ENCODE measurements around the gene TBK1. TPM values are rescaled to one million over a fixed set of nuclear protein-coding genes. Genes with fewer than 3 reads are reported as not detected.

The TBK1 gene
- total RNA-seq, 2 experiments from 2014 or later = 22.7 to 29.5 TPM

DNA sequence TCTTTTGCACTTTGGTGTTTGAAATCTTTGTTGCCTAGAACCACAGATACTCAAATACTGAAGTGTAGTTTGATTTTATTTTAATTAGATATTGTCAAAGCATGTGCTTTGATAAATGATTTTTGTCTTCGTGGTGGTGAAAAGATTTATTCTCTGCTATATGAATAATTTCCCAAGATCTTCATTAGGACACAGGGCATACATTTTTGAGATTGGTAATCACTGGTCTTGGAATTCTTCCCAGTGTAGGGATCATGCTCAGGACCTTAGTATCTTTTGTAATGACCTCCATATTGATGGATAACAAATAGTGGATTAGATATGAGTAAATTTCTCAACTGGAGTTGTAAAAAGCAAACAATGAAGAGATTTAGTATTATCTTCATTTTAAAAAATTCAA is 28.2 kb downstream of the TBK1 start:
- Histone ChIP-seq H4K20me1 (ENCODE audit: insufficient read depth, low read length) (0 out of 2 replicates have a peak, but pooled peaks cover 6% of the 10 kb centered on the region), H3K9me3 (ENCODE audit: low read length) (peaks cover 18% of the 10 kb centered on the region), H3K27ac (ENCODE audit: low read depth, low read length, poor library complexity, severe bottlenecking) (no peak overlapping the region), H3K36me3 (ENCODE audit: insufficient read depth, low read length) (peaks cover 98% of the 10 kb centered on the region), H3K9me2 (ENCODE audit: insufficient read depth, low read length) (no peaks in the 10 kb centered on the region), H3K4me2 (ENCODE audit: low read length) (no peak overlapping the region), H3K4me1 (ENCODE audit: insufficient read depth, low read length, poor library complexity, severe bottlenecking) (no peaks in the 10 kb centered on the region), H2AFZ (ENCODE audit: low read length) (no peak overlapping the region), H3K4me3 (ENCODE audit: low read depth, low read length, poor library complexity, severe bottlenecking) (no peak overlapping the region), H3K79me2 (ENCODE audit: insufficient read depth, low read depth, low read length) (peaks cover 40% of the 10 kb centered on the region)
- TF ChIP-seq, protein P1, sequence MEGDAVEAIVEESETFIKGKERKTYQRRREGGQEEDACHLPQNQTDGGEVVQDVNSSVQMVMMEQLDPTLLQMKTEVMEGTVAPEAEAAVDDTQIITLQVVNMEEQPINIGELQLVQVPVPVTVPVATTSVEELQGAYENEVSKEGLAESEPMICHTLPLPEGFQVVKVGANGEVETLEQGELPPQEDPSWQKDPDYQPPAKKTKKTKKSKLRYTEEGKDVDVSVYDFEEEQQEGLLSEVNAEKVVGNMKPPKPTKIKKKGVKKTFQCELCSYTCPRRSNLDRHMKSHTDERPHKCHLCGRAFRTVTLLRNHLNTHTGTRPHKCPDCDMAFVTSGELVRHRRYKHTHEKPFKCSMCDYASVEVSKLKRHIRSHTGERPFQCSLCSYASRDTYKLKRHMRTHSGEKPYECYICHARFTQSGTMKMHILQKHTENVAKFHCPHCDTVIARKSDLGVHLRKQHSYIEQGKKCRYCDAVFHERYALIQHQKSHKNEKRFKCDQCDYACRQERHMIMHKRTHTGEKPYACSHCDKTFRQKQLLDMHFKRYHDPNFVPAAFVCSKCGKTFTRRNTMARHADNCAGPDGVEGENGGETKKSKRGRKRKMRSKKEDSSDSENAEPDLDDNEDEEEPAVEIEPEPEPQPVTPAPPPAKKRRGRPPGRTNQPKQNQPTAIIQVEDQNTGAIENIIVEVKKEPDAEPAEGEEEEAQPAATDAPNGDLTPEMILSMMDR (conservative IDR thresholded peaks at IDR 0.05; ENCODE audit: low read length) = no peak
- TF ChIP-seq EZH2phosphoT487 (IDR thresholded peaks at IDR 0.05; ENCODE audit: borderline replicate concordance, low read depth, low read length) = no peak
- DNase-seq (ENCODE audit: low spot score) = no peak
- intact Hi-C loops (cut with micrococcal nuclease; ENCODE audit: unreplicated experiment) = no loop called here
- CTCF ChIA-PET (ENCODE audit: unreplicated experiment) = no interaction called here
- POLR2A ChIA-PET = interaction anchor here (0.5 to 1.0 kb wide), 2 partner anchors 13 to 352 kb away, joined by 3 read pairs; no protein-coding TSS in a partner anchor
- no TSS peak for BruUV-seq (replicated peaks)

DNA sequence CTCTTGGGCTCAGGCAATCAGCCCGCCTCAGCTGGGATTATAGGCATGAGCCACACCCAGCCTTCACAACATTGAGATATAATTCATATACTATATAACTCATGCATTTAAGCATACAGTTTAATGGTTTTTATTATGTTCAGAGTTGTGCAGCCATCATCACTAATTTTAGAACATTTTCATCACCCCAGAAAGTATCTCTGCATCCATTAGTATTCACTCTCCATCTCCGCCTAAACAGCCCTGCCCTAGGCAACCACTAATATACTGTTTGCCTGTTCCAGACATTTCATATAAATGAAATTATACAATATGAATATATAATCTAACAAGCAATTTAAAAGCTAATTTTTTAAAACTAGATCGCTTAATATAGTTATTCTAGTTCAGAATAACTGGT is 34.7 kb downstream of the TBK1 start:
- BruUV-seq (replicated peaks) = no TSS peak
- CTCF ChIA-PET (ENCODE audit: unreplicated experiment) = no interaction called here

DNA sequence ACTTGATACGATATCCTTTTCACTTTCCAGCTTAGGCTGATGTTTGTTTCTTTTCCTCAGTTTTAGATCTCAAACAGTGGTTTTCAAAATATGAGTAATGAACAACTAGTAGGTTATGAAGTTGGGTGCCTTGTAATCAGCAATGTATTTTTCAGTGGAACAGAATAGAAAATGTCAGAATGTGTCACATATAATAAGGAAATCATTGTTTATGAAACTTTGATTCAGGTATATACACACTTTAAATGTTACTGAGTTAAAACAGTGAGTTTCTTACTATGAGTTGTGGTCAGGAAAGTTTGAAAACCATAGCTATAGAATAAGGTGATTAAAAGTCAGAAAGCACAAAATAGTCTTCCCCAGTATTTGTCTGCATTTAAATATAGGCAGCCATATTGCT is 39.8 kb downstream of the TBK1 start:
- TF ChIP-seq, protein P1 (conservative IDR thresholded peaks at IDR 0.05; ENCODE audit: low read length) = no peak
- TF ChIP-seq EZH2phosphoT487 (IDR thresholded peaks at IDR 0.05; ENCODE audit: borderline replicate concordance, low read depth, low read length) = no peak
- H3K4me1 ChIP-seq (ENCODE audit: insufficient read depth, low read length, poor library complexity, severe bottlenecking) = no peaks in the 10 kb centered on the region
- POLR2A ChIA-PET = no interaction called here
- H3K4me3 ChIP-seq (ENCODE audit: low read depth, low read length, poor library complexity, severe bottlenecking) = no peak overlapping the region
- H3K79me2 ChIP-seq (ENCODE audit: insufficient read depth, low read depth, low read length) = no peaks in the 10 kb centered on the region
- intact Hi-C loops (cut with micrococcal nuclease; ENCODE audit: unreplicated experiment) = loop anchor here (5.0 kb wide), 1 partner anchor 64 kb away; no protein-coding TSS in a partner anchor
- H3K4me2 ChIP-seq (ENCODE audit: low read length) = no peak overlapping the region
- CTCF ChIA-PET (ENCODE audit: unreplicated experiment) = no interaction called here
- peaks cover 96% of the 10 kb centered on the region for H3K36me3 ChIP-seq (ENCODE audit: insufficient read depth, low read length)
- no peaks in the 10 kb centered on the region for H3K9me3 ChIP-seq (ENCODE audit: low read length)
- BruUV-seq (replicated peaks) = no TSS peak
- no peaks in the 10 kb centered on the region for H4K20me1 ChIP-seq (ENCODE audit: insufficient read depth, low read length)
- no peak for DNase-seq (ENCODE audit: low spot score)
- H3K27ac ChIP-seq (ENCODE audit: low read depth, low read length, poor library complexity, severe bottlenecking) = no peak overlapping the region
- H3K9me2 ChIP-seq (ENCODE audit: insufficient read depth, low read length) = no peaks in the 10 kb centered on the region
- H2AFZ ChIP-seq (ENCODE audit: low read length) = no peak overlapping the region

More for the DNA sequence above, 34.7 kb downstream of the TBK1 start:
- Histone ChIP-seq H4K20me1 (ENCODE audit: insufficient read depth, low read length) (no peaks in the 10 kb centered on the region), H3K4me1 (ENCODE audit: insufficient read depth, low read length, poor library complexity, severe bottlenecking) (no peaks in the 10 kb centered on the region), H3K79me2 (ENCODE audit: insufficient read depth, low read depth, low read length) (no peaks in the 10 kb centered on the region), H3K9me2 (ENCODE audit: insufficient read depth, low read length) (no peaks in the 10 kb centered on the region), H3K4me3 (ENCODE audit: low read depth, low read length, poor library complexity, severe bottlenecking) (no peak overlapping the region), H2AFZ (ENCODE audit: low read length) (no peak overlapping the region), H3K36me3 (ENCODE audit: insufficient read depth, low read length) (peaks cover 97% of the 10 kb centered on the region), H3K9me3 (ENCODE audit: low read length) (no peaks in the 10 kb centered on the region), H3K27ac (ENCODE audit: low read depth, low read length, poor library complexity, severe bottlenecking) (no peak overlapping the region), H3K4me2 (ENCODE audit: low read length) (no peak overlapping the region)
- DNase-seq (ENCODE audit: low spot score) = no peak
- intact Hi-C loops (cut with micrococcal nuclease; ENCODE audit: unreplicated experiment) = no loop called here
- TF ChIP-seq, protein P1 (conservative IDR thresholded peaks at IDR 0.05; ENCODE audit: low read length) = no peak
- TF ChIP-seq EZH2phosphoT487 (IDR thresholded peaks at IDR 0.05; ENCODE audit: borderline replicate concordance, low read depth, low read length) = no peak
- POLR2A ChIA-PET = interaction anchor here (0.6 to 1.2 kb wide), 5 partner anchors 11 to 274 kb away, joined by 3 to 6 read pairs (median 4); no protein-coding TSS in a partner anchor

Measured in OCI-LY7 (cell line).